ENCODE measurements around the gene PPIF. TPM values are rescaled to one million over a fixed set of nuclear protein-coding genes. Genes with fewer than 3 reads are reported as not detected.
"Not testable (repeated sequence)": the region's sequence is repeated elsewhere in the genome, so short reads cannot be mapped to it uniquely, and the experiment has no call there.

Gene PPIF
- total RNA-seq, 4 donors from 2014 or later: 37.2 to 149 (median 51.6) TPM

- TF ChIP-seq EP300 (IDR thresholded peaks at IDR 0.05; ENCODE audit: low read depth): no peak
- TF ChIP-seq POLR2A (IDR thresholded peaks at IDR 0.05): no peak
- TF ChIP-seq CTCF (IDR thresholded peaks at IDR 0.05): no peak
- no peak for TF ChIP-seq POLR2AphosphoS5 (IDR thresholded peaks at IDR 0.05)
- no peak overlapping the region for H3K27ac ChIP-seq
- 88 to 92% methylated on average over 7 to 14 of the region's 14 CpGs for WGBS, 2 donors (ENCODE audit: low coverage in 1 of 2)
These were observed 18.3 kb upstream of the PPIF start for GRCh38 chr10:79328737-79329504.

GRCh38 chr10:79329529-79329928, 17.7 kb upstream of the PPIF start:
- intact Hi-C loops (cut with DNase I; ENCODE audit: low total_unique reads) (no loop called here), in situ Hi-C loops (cut with MboI; ENCODE audit: low pct_ligation_motif_present in 1 of 4, low pct_unique_long_range_greater_than_20kb in 1 of 4, low sequenced_read_pairs in 3 of 4) (no loop called here)

More at GRCh38 chr10:79328737-79329504, 18.3 kb upstream of the PPIF start:
- H3K27me3 ChIP-seq: no peaks in the 10 kb centered on the region
- no peaks in the 10 kb centered on the region for H3K9me3 ChIP-seq
- H3K36me3 ChIP-seq: no peaks in the 10 kb centered on the region
- in situ Hi-C loops (cut with MboI; ENCODE audit: low pct_ligation_motif_present in 1 of 4, low pct_unique_long_range_greater_than_20kb in 1 of 4, low sequenced_read_pairs in 3 of 4) (no loop called here), intact Hi-C loops (cut with DNase I; ENCODE audit: low total_unique reads) (no loop called here)
- H3K4me1 ChIP-seq: peaks cover 0 to 14% (median 0%) of the 10 kb centered on the region in 4 donors
- H3K4me3 ChIP-seq: no peak overlapping the region
- DNase-seq: peak; percentile 47

GRCh38 chr10:79331226-79331625, 16.0 kb upstream of the PPIF start:
- DNase-seq: no peak
- WGBS, 2 donors (ENCODE audit: low coverage in 1 of 2): 70 to 95% methylated on average over 1 to 5 of the region's 5 CpGs
- in situ Hi-C loops (cut with MboI; ENCODE audit: low pct_ligation_motif_present in 1 of 4, low pct_unique_long_range_greater_than_20kb in 1 of 4, low sequenced_read_pairs in 3 of 4) (no loop called here), intact Hi-C loops (cut with DNase I; ENCODE audit: low total_unique reads) (no loop called here)
- Histone ChIP-seq H3K4me1 (peaks cover 0 to 12% (median under 1%) of the 10 kb centered on the region in 4 donors), H3K4me3 (no peak overlapping the region), H3K27me3 (no peaks in the 10 kb centered on the region), H3K9me3 (no peaks in the 10 kb centered on the region), H3K36me3 (no peaks in the 10 kb centered on the region), H3K27ac (no peak overlapping the region)
- no peak for TF ChIP-seq POLR2AphosphoS5 (IDR thresholded peaks at IDR 0.05)
- no peak for TF ChIP-seq POLR2A (IDR thresholded peaks at IDR 0.05)
- TF ChIP-seq EP300 (IDR thresholded peaks at IDR 0.05; ENCODE audit: low read depth): no peak
- TF ChIP-seq CTCF (IDR thresholded peaks at IDR 0.05): no peak

More at GRCh38 chr10:79329529-79329928, 17.7 kb upstream of the PPIF start:
- no peak for DNase-seq
- Histone ChIP-seq H3K27me3 (no peaks in the 10 kb centered on the region), H3K4me1 (peaks cover 0 to 12% (median 0%) of the 10 kb centered on the region in 4 donors), H3K36me3 (no peaks in the 10 kb centered on the region), H3K9me3 (no peaks in the 10 kb centered on the region), H3K4me3 (no peak overlapping the region), H3K27ac (no peak overlapping the region)
- TF ChIP-seq CTCF (IDR thresholded peaks at IDR 0.05) (no peak), POLR2AphosphoS5 (IDR thresholded peaks at IDR 0.05) (no peak), EP300 (IDR thresholded peaks at IDR 0.05; ENCODE audit: low read depth) (no peak), POLR2A (IDR thresholded peaks at IDR 0.05) (no peak)
- 88 to 93% methylated on average over 9 of the region's 9 CpGs for WGBS, 2 donors (ENCODE audit: low coverage in 1 of 2)

GRCh38 chr10:79331709-79332108, 15.6 kb upstream of the PPIF start:
- H3K27me3 ChIP-seq: no peaks in the 10 kb centered on the region
- DNase-seq: no peak
- in situ Hi-C loops (cut with MboI; ENCODE audit: low pct_ligation_motif_present in 1 of 4, low pct_unique_long_range_greater_than_20kb in 1 of 4, low sequenced_read_pairs in 3 of 4): no loop called here

GRCh38 chr10:79332610-79333315, 14.5 kb upstream of the PPIF start:
- H3K9me3 ChIP-seq; DNase-seq; H3K27ac ChIP-seq; H3K36me3 ChIP-seq; H3K4me3 ChIP-seq; H3K27me3 ChIP-seq; intact Hi-C loops (cut with DNase I; ENCODE audit: low total_unique reads); in situ Hi-C loops (cut with MboI; ENCODE audit: low pct_ligation_motif_present in 1 of 4, low pct_unique_long_range_greater_than_20kb in 1 of 4, low sequenced_read_pairs in 3 of 4): not testable (repeated sequence)
- WGBS, 2 donors (ENCODE audit: low coverage in 1 of 2): 91 to 100% methylated on average over 2 of the region's 10 CpGs
- peaks cover 0 to 12% (median 3%) of the 10 kb centered on the region in 4 donors for H3K4me1 ChIP-seq

More at GRCh38 chr10:79331709-79332108, 15.6 kb upstream of the PPIF start:
- no peaks in the 10 kb centered on the region for H3K36me3 ChIP-seq
- TF ChIP-seq EP300 (IDR thresholded peaks at IDR 0.05; ENCODE audit: low read depth) (no peak), POLR2AphosphoS5 (IDR thresholded peaks at IDR 0.05) (no peak), POLR2A (IDR thresholded peaks at IDR 0.05) (no peak), CTCF (IDR thresholded peaks at IDR 0.05) (no peak)
- H3K4me3 ChIP-seq: no peak overlapping the region
- peaks cover 0 to 12% (median 3%) of the 10 kb centered on the region in 4 donors for H3K4me1 ChIP-seq
- WGBS, 2 donors (ENCODE audit: low coverage in 1 of 2): 70 to 71% methylated on average over 2 to 6 of the region's 6 CpGs
- H3K9me3 ChIP-seq: no peaks in the 10 kb centered on the region
- H3K27ac ChIP-seq: no peak overlapping the region
- intact Hi-C loops (cut with DNase I; ENCODE audit: low total_unique reads): no loop called here

Data from transverse colon (tissue), 4 donors.